IPS DF 6.9 (cell line): Measurements from ENCODE around the gene ZGPAT.

Experiments
- DNase-seq: peaks from one replicate; pipeline ENCODE4 v3.0.0-alpha.2; 2013; ENCODE audit warnings: low read depth, low spot score
- H3K27ac ChIP-seq: one replicate; pipeline ENCODE4 v1.5.1; 2013; ENCODE audit warnings: low read length, control low read depth
- H3K27me3 ChIP-seq: 2 replicates; pipeline ENCODE4 v1.6.1; 2013; ENCODE audit warnings: mild to moderate bottlenecking, low read length; ENCODE audit not compliant: control insufficient read depth, insufficient read depth
- H3K36me3 ChIP-seq: 2 replicates; pipeline ENCODE4 v1.6.1; 2013; ENCODE audit warnings: low read length; ENCODE audit not compliant: control insufficient read depth, insufficient read depth
- H3K4me1 ChIP-seq: 2 replicates; pipeline ENCODE4 v1.6.1; 2013; ENCODE audit warnings: low read length; ENCODE audit not compliant: control insufficient read depth, insufficient read depth
- H3K4me3 ChIP-seq: 2 replicates; pipeline ENCODE4 v1.5.1; 2013; ENCODE audit warnings: mild to moderate bottlenecking, low read length
- H3K9me3 ChIP-seq: 2 replicates; pipeline ENCODE4 v1.6.1; 2013; ENCODE audit warnings: low read length, inconsistent platforms; ENCODE audit not compliant: control insufficient read depth, insufficient read depth
- WGBS: extraction: QIAGEN DNeasy Blood & Tissue Kit; methylation state at CpG from one replicate; pipeline ENCODE4 v1.1.7; 2013; ENCODE audit warnings: mixed read lengths, missing lambda C conversion rate; ENCODE audit not compliant: insufficient read length, insufficient coverage; 5-methylcytosine and 5-hydroxymethylcytosine counted together

The ZGPAT gene

DNA sequence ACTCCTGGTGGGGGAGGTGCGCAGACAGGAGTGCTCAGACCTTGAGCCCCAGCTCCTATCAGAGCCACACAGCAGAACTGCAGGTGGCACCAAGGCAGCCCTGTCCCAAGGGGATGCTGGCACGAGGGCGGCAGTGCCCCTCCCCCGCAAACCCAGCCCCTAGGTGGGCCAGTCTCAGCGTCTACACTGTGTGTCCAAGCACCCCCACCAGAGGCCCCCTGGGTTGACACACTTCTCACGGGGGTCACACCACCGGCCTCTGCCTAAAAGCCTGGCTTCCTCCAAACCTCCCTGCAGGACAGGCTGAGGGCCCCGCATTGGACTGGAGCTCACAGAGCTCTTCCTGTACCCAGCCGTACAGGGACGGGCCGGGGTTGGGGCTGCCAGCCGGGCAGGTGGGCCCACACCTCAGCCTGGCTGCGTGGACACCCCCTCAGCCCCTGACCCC, 39.8 kb downstream of the ZGPAT start:
- no peak for DNase-seq
- H3K9me3 ChIP-seq, result no peaks in the 10 kb centered on the region
- H3K27ac ChIP-seq, result no peak overlapping the region
- no CpG with 5 or more reads among the region's 13 CpGs for WGBS
- H3K27me3 ChIP-seq, result no peaks in the 10 kb centered on the region
- H3K4me1 ChIP-seq, result peaks cover 3% of the 10 kb centered on the region
- H3K36me3 ChIP-seq, result peaks cover 9% of the 10 kb centered on the region
- H3K4me3 ChIP-seq, result no peak overlapping the region

GRCh38 chr20:63748070-63748933, 40.5 kb downstream of the ZGPAT start:
- Histone ChIP-seq H3K27ac (no peak overlapping the region), H3K4me3 (no peak overlapping the region), H3K9me3 (no peaks in the 10 kb centered on the region), H3K27me3 (no peaks in the 10 kb centered on the region), H3K4me1 (peaks cover 3% of the 10 kb centered on the region), H3K36me3 (peaks cover 9% of the 10 kb centered on the region)
- DNase-seq, result no peak
- no CpG with 5 or more reads among the region's 20 CpGs for WGBS

DNA sequence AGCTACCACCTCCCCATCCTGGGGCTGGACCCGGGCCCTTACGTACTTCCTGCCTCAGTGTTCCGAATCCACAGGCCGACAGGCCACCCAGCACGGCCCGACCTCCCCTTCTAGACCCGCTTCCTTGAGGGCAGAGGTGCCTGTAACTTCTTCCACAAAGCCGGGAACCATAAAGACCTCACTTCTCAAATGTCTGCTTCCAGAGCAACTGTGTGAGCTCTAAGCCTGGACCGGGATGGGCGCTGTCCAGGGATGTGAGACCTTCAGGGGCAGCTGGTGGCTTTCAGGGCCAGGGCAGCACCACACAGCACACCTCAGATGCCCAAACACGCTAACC, 41.1 kb downstream of the ZGPAT start:
- Histone ChIP-seq H3K4me3 (no peak overlapping the region), H3K27me3 (no peaks in the 10 kb centered on the region), H3K36me3 (peaks cover 9% of the 10 kb centered on the region), H3K4me1 (peaks cover 3% of the 10 kb centered on the region), H3K9me3 (no peaks in the 10 kb centered on the region), H3K27ac (no peak overlapping the region)
- WGBS, result no CpG with 5 or more reads among the region's 11 CpGs
- DNase-seq, result no peak

DNA sequence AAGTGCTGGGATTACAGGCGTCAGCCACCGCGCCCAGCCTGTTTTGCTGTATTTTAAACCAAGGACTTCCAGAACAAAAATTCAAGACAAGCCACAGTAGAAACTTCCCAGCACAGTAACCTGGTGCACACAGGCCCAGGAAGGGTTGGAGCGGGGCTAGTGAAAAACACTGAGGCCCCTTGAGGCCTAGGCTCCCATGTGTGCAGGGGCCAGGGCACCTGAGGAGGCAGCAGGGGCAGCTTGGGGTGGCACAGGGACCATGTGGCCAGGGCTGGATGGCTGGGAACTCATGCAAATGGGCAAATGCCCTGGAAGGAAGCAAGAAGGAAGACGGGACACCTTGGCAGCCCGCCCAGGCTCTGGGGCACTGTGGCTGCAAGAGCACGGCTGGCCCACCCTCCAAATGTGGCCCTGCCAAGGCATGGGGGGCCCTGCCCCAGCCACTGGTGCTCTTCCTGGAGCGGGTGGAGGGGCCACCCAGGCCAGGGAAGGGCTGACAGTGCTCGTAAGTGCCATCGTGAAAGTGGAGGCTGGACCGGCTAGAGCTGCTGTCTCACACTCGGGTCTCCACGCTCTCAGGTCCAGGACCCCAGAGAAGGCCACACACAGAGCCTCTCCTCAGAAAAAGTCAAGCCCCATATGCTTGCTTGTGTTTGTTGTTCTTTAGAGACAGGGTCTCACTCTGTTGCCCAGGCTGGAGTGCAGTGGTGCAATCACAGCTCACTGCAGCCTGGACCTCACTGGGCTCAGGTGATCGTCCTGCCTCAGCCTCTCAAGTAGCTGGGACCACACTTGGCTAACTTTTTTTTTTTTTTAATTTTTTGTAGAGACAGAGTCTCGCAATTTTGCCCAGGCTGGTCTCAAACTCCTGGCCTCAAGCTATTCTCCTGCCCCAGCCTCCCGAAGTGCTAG, 42.0 kb downstream of the ZGPAT start:
- Histone ChIP-seq H3K9me3 (no peaks in the 10 kb centered on the region), H3K27me3 (no peaks in the 10 kb centered on the region), H3K4me1 (peaks cover 3% of the 10 kb centered on the region), H3K36me3 (peaks cover 9% of the 10 kb centered on the region), H3K27ac (no peak overlapping the region), H3K4me3 (no peak overlapping the region)
- DNase-seq, result no peak
- no CpG with 5 or more reads among the region's 16 CpGs for WGBS

DNA sequence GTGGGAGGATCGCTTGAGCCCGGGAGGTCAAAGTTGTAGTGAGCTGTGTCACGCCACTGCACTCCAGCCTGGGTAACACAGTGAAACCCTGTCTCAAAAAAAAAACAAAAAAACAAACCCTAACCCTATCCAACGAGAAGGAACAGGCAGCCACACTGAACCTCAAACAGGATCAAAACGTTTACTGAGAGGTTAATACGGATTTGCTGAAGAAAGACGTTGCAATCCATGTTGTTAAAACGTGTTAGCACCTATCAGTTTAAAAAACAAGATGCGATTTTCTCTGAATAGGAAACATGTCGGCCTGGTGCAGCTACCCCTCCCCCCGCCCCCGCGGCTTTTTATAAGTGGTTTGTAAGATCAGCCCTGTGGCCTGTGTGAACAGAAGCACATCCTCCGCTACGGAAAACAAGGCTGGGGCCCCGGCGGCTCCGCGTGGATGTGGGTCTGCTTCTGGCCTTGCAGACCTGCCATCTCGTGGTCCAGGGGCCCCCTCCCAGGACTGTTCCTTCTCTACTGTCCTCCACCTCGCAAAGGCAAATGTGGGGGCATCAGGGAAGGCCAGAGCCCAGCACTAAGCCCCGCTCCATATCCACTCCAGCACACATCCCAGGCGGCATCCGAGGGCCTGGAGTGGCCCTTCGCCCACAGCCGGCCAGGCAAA, 43.1 kb downstream of the ZGPAT start:
- Histone ChIP-seq H3K4me3 (no peak overlapping the region), H3K27ac (no peak overlapping the region), H3K9me3 (no peaks in the 10 kb centered on the region), H3K36me3 (peaks cover 8% of the 10 kb centered on the region), H3K27me3 (no peaks in the 10 kb centered on the region), H3K4me1 (peaks cover 3% of the 10 kb centered on the region)
- DNase-seq, result no peak
- no CpG with 5 or more reads among the region's 26 CpGs for WGBS

GRCh38 chr20:63751471-63752271, 43.8 kb downstream of the ZGPAT start:
- H3K4me3 ChIP-seq, result no peak overlapping the region

DNA sequence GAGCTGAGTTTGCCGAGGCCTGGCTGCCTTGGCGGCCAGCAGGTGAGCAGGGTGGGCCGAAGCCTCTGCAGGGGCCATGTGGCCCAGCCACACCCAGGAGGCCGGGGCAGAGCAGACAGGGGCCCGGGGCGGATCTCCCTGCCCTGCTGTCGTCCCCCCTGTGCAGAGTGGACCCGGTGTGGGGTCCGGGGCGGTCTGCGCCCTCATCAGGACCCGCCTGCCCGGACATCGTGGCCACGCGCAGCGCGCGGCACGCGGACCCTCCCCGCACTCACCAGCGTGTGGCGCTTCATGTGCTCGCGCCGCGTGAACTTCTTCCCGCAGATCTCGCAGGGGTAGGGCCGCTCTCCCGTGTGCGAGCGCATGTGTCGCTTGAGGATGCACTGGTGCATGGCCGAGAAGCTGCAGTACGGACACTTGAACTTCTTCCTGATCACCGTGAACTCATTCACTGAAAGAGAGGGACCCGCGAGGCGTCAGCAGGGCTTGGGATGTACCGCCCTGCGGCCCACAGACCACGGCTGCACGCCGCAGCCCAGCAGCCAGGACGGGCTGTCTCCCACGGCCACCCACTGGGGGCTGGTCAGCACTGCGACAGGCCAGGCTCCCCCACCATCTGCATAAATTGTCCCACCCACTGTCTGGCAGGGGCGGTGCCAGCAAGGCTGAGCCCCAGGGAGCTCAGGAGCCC, 44.7 kb downstream of the ZGPAT start:
- Histone ChIP-seq H3K27ac (no peak overlapping the region), H3K36me3 (peaks cover 5% of the 10 kb centered on the region; the same call in 1 of the 2 replicates), H3K4me1 (peaks cover 3% of the 10 kb centered on the region), H3K9me3 (no peaks in the 10 kb centered on the region), H3K27me3 (no peaks in the 10 kb centered on the region), H3K4me3 (no peak overlapping the region)
- no peak for DNase-seq
- no CpG with 5 or more reads among the region's 50 CpGs for WGBS

More at GRCh38 chr20:63751471-63752271, 43.8 kb downstream of the ZGPAT start:
- no CpG with 5 or more reads among the region's 45 CpGs for WGBS
- no peaks in the 10 kb centered on the region for H3K27me3 ChIP-seq
- H3K27ac ChIP-seq, result no peak overlapping the region
- peaks cover 5% of the 10 kb centered on the region for H3K36me3 ChIP-seq
- DNase-seq, result no peak
- H3K4me1 ChIP-seq, result peaks cover 3% of the 10 kb centered on the region
- no peaks in the 10 kb centered on the region for H3K9me3 ChIP-seq

GRCh38 chr20:63753381-63753780, 45.5 kb downstream of the ZGPAT start:
- Histone ChIP-seq H3K36me3 (peaks cover 5% of the 10 kb centered on the region; the same call in 1 of the 2 replicates), H3K4me3 (no peak overlapping the region), H3K4me1 (peaks cover 3% of the 10 kb centered on the region), H3K27ac (no peak overlapping the region), H3K27me3 (no peaks in the 10 kb centered on the region), H3K9me3 (no peaks in the 10 kb centered on the region)
- no peak for DNase-seq
- no CpG with 5 or more reads among the region's 13 CpGs for WGBS

DNA sequence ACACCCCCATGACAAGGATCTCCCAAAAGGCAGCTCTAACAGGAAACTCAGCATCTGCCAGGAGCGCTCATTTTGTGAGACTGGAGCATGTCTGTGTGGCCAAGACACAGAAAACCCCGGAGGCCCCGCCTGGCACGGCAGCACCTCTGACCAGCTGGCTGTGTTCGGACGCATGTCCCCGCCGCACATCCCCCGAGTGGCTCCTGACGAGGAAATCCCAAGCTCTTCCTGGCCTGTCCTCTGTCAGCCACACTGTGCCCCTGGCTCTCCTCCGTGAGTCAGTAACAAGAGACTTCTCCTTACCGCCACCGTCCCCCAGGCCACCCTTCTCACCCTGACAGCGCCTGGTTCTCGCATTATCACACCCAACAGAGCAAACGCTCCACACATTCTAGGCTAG, 46.2 kb downstream of the ZGPAT start:
- no peak overlapping the region for H3K27ac ChIP-seq
- no peaks in the 10 kb centered on the region for H3K27me3 ChIP-seq
- peaks cover 5% of the 10 kb centered on the region; the same call in 1 of the 2 replicates for H3K36me3 ChIP-seq
- no peak overlapping the region for H3K4me3 ChIP-seq
- H3K4me1 ChIP-seq, result peaks cover 3% of the 10 kb centered on the region
- no peak for DNase-seq
- no peaks in the 10 kb centered on the region for H3K9me3 ChIP-seq
- WGBS, result no CpG with 5 or more reads among the region's 16 CpGs
